Fibroblast of lung (primary cell): ENCODE measurements around the gene USH2A.

Source experiments
- EZH2 ChIP-seq: IDR thresholded peaks from 2 replicates; pipeline ENCODE4 v1.5.1; 2012; ENCODE audit warnings: low read length, control low read depth, mild to moderate bottlenecking; ENCODE audit errors: missing control alignments
- TF ChIP-seq, protein P1 (sequence below), 2 donors: IDR thresholded peaks in 1 of 2; conservative IDR thresholded peaks in 1 of 2; 1 replicate in 1 of 2; 2 replicates in 1 of 2; pipeline ENCODE4 v1.5.1; 2011 to 2012; ENCODE audit warnings: low read length in 2 of 2, control low read depth in 1 of 2, inconsistent platforms in 1 of 2, low read depth in 1 of 2, mild to moderate bottlenecking in 1 of 2

DNA sequence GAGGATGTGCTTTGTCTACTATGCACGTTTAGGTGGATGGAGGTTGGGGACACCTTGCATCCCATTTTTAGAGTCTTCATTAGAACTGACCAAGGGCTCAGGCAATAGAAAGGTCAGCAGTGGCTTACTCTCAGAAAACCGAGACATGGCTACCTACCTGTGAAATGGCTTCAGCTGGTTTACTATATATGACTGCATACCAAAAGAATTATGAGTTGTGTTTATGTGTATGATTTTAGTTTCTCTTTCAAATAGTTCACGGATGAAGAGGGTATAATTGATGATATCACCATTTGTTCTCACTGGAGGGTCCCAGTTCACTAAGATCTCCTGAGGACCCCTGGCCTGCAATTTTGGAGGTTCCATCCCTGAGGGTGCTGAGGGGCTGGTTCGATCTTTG is 749.3 kb downstream of the USH2A start:
- no peak for TF ChIP-seq EZH2
- TF ChIP-seq, protein P1, sequence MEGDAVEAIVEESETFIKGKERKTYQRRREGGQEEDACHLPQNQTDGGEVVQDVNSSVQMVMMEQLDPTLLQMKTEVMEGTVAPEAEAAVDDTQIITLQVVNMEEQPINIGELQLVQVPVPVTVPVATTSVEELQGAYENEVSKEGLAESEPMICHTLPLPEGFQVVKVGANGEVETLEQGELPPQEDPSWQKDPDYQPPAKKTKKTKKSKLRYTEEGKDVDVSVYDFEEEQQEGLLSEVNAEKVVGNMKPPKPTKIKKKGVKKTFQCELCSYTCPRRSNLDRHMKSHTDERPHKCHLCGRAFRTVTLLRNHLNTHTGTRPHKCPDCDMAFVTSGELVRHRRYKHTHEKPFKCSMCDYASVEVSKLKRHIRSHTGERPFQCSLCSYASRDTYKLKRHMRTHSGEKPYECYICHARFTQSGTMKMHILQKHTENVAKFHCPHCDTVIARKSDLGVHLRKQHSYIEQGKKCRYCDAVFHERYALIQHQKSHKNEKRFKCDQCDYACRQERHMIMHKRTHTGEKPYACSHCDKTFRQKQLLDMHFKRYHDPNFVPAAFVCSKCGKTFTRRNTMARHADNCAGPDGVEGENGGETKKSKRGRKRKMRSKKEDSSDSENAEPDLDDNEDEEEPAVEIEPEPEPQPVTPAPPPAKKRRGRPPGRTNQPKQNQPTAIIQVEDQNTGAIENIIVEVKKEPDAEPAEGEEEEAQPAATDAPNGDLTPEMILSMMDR (conservative IDR thresholded peaks at IDR 0.05 in 1 of 2, IDR thresholded peaks at IDR 0.05 in 1 of 2; ENCODE audit: low read depth in 1 of 2, low read length in 2 of 2), result no peak
